HG03039 (cell line): ENCODE data around the gene BLM.

ENCODE experiments used
- ATAC-seq: cut with Tn5 transposase; IDR thresholded peaks from one replicate; pipeline ENCODE4 v1.9.1; 2021; ENCODE audit warnings: mild to moderate bottlenecking, moderate library complexity; ENCODE audit not compliant: unreplicated experiment

Gene BLM

GRCh38 chr15:90691369-90691768 is 25.8 kb upstream of the BLM start:
- no peak for ATAC-seq

DNA sequence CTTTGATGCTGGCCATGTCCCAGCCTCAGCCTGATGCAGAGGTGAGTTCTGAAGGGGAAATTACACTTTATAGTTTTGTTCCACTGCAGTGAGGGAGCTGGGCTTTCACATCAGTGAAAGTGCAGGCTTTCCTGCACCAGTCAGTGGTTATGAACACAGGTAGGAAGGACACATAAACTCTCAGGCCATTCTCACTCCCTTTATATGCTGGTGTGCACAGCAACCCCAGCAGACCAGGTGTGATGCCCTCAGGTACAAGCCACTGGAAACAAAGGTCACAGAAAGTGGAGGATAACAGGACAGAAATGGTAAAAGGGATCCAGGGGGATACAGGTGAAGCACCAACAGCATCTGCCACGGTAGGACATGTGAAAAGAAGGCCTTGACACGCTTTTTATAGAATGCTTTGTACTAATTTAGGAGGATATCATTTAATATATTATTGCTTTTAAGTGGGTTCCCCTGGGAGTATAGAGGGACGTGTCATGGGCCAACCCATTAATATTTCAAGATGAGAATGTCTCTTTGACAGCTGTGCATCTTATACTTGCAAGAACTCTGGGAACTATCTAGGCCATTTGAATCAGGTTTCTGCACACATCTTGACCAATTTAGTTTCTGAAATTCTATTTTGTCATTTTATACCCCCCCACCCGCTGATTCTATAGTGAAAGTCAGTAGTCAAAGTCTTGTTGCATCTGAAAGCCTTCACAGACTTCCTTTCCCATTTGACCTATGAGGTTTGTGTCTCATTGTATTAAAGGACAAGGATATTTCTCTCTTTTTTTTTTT is 25.0 kb upstream of the BLM start:
- ATAC-seq = no peak

GRCh38 chr15:90694987-90695386 is 22.2 kb upstream of the BLM start:
- ATAC-seq = no peak

GRCh38 chr15:90697175-90697574 is 20.0 kb upstream of the BLM start:
- ATAC-seq = no peak

- no peak for ATAC-seq
Observed at GRCh38 chr15:90698629-90699028, 18.5 kb upstream of the BLM start.

GRCh38 chr15:90701048-90701447 is 16.1 kb upstream of the BLM start:
- no peak for ATAC-seq

DNA sequence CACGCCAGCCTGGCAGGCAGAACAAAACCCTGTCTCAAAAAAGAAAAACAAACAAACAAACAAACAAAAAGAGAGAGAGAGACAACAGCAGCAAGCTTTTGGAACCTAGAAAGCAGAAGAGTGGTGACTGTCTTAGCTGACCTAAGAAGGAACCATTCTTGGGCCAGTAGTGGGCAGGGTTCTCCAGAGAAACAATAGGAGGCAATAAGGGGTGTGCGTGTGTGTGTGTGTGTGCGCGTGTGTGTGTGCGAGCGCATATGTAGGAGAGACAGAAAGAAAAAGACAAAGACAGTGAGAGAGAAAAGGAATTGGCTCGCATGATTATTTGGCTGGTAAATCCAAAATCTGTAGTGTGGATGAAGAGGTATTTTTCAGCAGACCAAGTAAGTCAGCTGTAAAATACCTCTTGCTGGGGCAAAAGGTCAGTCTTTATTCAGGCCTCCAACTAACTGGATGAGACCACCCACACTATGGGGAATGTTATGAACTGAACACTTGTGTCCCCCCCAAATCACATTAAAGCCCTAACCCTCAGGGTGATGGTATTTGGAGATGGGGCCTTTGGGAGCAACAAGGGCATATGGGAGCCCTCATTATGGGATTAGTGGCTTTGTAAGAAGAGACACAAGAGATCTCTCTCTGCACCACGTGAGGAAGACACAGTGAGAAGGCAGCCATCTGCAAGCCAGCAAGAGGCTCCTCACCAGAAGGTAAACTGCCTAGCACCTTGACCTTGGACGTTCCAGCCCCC is 15.1 kb upstream of the BLM start:
- ATAC-seq = no peak

DNA sequence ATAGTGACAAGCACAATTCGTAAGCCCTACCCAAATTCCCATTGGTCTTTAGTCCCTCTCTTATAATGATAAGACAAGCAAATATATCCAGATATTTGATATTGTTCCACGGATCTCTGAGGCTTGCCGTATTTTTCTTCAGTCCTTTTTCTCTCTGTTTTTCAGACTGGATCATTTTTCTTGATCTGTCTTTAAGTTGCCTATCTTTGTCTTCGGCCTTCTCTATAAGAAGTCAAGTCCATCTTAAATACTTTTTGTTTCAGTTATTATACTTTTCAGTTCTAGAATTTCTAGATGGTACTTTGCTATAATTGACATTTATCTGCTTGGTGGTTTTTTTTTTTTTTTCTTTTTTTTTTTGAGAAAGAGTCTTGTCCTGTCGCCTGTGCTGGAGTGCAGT is 13.7 kb upstream of the BLM start:
- ATAC-seq = no peak

DNA sequence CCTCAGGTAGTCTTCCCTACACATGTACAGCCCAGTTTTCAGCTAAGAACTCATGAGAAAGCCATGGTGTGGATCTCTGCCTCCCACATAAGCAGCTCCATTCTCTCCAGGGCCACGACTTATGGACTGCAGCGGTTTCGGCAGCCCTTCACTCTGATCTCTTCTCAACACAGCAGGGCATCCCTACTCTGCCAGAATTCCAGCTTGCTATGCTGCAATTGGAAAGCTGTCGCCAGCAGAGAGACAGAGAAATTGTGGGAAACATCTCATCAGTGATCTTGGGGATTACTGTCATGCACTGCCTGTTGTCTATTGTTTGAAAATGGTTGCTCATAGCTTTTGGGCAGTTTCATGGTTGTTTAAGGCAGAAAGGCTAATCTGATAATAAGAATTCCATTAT is 11.9 kb upstream of the BLM start:
- no peak for ATAC-seq

GRCh38 chr15:90706394-90707327 is 10.5 kb upstream of the BLM start:
- ATAC-seq = no peak

DNA sequence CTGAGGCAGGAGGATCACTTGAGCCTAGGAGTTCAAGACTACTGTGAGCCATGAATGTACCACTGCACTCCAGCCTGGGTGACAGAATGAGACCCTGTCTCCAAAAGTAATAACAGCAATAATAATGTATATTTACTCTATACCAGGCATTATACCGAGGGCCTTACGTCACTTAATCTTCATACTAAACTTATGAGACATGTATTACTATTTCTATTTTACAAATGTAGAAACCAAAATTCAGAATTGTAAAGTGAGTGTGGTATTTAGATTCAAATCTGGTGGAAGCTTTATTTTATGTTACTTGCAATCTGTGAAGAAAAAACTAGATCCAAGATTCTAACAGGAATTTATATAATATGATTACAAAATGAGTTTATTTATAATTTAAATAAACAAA is 9.7 kb upstream of the BLM start:
- no peak for ATAC-seq

DNA sequence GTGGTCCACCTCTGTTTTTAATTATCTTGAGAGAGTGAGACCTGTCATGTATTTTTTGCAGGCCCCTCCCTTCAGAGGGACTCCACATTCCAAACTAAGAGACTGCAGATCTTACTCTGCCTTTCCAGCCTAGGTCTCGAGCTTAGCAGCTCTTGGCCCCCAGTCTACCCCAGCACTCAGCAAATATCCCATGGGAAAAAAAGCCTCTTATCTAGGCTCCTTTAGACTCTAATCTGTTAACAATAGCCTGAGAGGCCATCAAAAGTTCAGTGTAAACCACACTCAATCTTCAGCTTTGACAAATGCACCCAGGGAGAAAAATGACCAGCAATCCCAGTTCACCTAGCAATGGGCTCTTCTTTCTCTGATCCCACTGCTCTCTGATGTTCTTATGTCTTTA is 8.6 kb upstream of the BLM start:
- ATAC-seq = no peak

- no peak for ATAC-seq
Observed at GRCh38 chr15:90709278-90709677, 7.9 kb upstream of the BLM start.

GRCh38 chr15:90710436-90711027 is 6.6 kb upstream of the BLM start:
- ATAC-seq = no peak

DNA sequence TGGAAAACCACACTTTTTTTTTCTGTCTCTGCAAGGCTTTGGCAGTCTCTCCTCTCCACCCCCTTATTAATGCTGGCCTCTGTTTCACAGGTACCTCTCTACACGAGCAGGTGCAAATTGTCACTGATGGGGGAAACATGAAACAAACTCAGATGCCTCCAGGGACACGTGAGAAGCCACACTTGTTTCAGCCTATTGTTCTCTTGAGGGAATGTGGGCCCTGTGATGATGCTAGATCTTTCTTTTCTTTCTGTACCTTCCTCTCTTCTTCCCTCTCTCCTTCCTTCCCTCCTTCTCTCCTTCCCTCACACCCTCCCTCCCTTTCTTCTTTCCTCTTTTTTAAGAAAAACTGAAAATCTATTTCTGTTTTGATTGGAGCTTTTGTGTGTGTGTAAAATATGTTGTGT is 5.7 kb upstream of the BLM start:
- no peak for ATAC-seq

DNA sequence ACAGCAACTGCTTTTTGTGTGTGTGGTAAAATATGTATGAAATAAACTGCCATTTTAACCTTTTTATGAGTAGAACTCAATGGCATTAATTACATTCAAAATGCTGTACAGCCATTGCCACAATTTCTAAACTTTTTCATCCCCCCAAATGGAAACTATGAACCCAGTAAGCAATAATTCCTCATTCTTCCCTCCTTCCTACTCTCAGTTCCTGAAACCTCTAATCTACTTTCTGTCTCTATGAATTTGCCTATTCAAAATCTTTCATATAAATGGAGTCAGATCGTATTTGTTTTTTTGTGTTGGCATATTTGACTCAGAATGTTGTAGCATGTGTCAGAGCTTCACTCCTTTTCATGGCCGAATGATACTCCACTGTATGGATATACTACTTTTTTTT is 5.3 kb upstream of the BLM start:
- no peak for ATAC-seq

DNA sequence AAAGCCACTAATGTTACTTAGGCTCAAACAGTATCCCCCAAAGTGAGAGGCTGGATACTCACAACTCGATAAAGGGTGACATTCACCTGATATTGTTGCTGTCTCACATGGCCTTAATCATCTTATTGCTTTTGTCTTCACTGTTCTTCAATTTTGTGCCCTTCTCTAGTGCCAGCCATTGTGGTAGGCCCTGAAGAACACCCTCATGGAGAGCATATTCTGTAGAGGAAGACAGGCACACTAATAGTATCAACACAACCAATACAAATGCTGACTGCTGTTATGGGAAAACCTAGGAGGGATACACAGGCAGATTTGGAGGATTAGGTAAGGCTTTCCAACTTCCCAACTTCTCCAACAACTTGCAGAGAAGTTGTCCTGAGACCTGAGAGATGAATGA is 4.1 kb upstream of the BLM start:
- ATAC-seq = no peak

DNA sequence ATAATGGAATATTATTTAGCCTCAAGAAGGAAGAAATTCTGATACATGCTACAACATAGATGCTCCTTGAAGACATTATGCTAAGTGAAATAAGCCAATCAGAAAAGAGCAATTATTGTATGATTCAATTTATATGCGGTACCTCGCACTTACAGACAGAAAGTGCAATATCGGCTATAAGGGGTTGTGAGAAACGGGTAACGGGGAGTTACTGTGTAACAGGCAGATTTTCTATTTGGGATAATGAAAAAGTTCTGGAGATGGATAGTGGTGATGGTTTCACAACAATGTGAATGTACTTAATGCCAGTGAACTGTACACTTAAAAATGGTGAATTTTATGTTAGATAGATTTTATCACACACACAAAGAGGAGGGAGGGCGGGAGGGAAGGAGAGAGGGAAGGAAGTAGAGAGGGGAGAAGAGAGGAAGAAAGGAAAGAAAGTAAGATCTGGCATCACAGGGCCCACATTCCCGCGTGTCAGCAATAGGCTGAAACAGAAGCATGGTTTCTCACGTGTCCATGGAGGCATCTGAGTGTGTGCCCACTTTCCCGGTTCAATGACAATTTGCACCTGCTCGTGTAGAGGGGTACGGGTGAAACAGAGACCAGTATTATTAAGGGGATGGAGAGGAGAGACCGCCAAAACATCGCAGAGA is 700 bp upstream of the BLM start:
- ATAC-seq = no peak

DNA sequence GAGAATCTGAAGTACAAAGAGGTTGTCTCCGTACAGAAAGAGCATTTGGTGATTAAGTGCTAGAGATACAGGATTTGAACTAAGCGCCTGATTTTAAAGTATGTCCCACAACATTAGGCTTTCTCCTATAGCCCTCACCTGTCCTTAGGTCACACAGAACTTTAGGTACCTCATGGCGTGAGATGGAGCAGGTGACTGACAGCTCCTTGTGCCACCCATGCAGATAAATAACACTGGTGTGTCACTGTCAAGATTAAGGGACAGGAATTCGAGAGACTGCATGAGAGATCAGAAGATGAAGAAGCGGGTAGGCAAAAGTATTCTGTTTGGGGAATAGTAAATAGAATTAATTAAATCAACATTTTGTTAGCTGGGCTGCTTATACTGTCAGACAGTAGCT is 1.1 kb downstream of the BLM start:
- ATAC-seq = no peak

- ATAC-seq = no peak
Observed at GRCh38 chr15:90720131-90720530, 3.0 kb downstream of the BLM start.

- ATAC-seq = no peak
Observed at GRCh38 chr15:90729261-90729660, 12.1 kb downstream of the BLM start.
